WTC11 (cell line): ENCODE measurements around the gene PLA2G2E. TPM values are rescaled to one million over a fixed set of nuclear protein-coding genes. Genes with fewer than 3 reads are reported as not detected.
A peak's percentile ranks its signal among the peaks of the same experiment; 100 is the strongest.

Source experiments
- ATAC-seq: fragments of 200-7000 bp; cut with Tn5 transposase; 2 replicates; pipeline ENCODE4 v1.10.0; 2021; ENCODE audit warnings: mild to moderate bottlenecking, moderate library complexity
- CTCF ChIA-PET: fragments of 300-600 bp; sonication (Branson Sonifier 250); formaldehyde crosslinking; loops from one replicate; lab custom pipeline; 2021; ENCODE audit warnings: antibody characterized with exemption; lab: Charles Lee
- POLR2A ChIA-PET: fragments of 350-600 bp; sonication (Branson Sonifier 250); formaldehyde crosslinking; loops from one replicate; lab custom pipeline; 2021; ENCODE audit warnings: antibody characterized with exemption; lab: Charles Lee
- DNase-seq: peaks from one replicate; pipeline ENCODE4 v3.0.0; 2021; ENCODE audit warnings: low spot score
- H3K27ac Mint-ChIP-seq: 2 replicates; pipeline ENCODE4 v1.8.0; 2021; ENCODE audit warnings: mixed read lengths
- H3K27me3 Mint-ChIP-seq: 2 replicates; pipeline ENCODE4 v1.8.0; 2021; ENCODE audit warnings: low read depth, mild to moderate bottlenecking, moderate library complexity, mixed read lengths
- H3K36me3 Mint-ChIP-seq: 2 replicates; pipeline ENCODE4 v1.8.0; 2021; ENCODE audit warnings: mixed read lengths
- H3K4me1 Mint-ChIP-seq: 2 replicates; pipeline ENCODE4 v1.8.0; 2022; ENCODE audit warnings: mixed read lengths
- H3K4me3 Mint-ChIP-seq: 2 replicates; pipeline ENCODE4 v1.8.0; 2021; ENCODE audit warnings: mild to moderate bottlenecking, moderate library complexity, mixed read lengths
- H3K9me3 Mint-ChIP-seq: 2 replicates; pipeline ENCODE4 v1.8.0; 2021; ENCODE audit warnings: mixed read lengths
- ATF1 ChIP-seq: sonication (generic); formaldehyde crosslinking; IDR thresholded peaks from 2 replicates; pipeline ENCODE4 v1.8.1; 2023; ENCODE audit warnings: mild to moderate bottlenecking, moderate library complexity, missing genetic modification reagents
- CDX4 ChIP-seq: fragments of 250-450 bp; sonication (Bioruptor Pico); IDR thresholded peaks from 2 replicates; pipeline ENCODE4 v1.9.0; 2021; ENCODE audit warnings: moderate library complexity, mild to moderate bottlenecking, inconsistent platforms, borderline replicate concordance
- CREM ChIP-seq: sonication (generic); formaldehyde crosslinking; IDR thresholded peaks from 2 replicates; pipeline ENCODE4 v1.8.1; 2022; ENCODE audit warnings: mild to moderate bottlenecking, missing genetic modification reagents, moderate library complexity
- ESRRA ChIP-seq: sonication (generic); formaldehyde crosslinking; IDR thresholded peaks from 2 replicates; pipeline ENCODE4 v1.8.1; 2022; ENCODE audit warnings: mild to moderate bottlenecking, missing genetic modification reagents, borderline replicate concordance
- ETV6 ChIP-seq: sonication (generic); formaldehyde crosslinking; IDR thresholded peaks from 2 replicates; pipeline ENCODE4 v1.8.1; 2022; ENCODE audit warnings: mild to moderate bottlenecking, missing genetic modification reagents
- JUN ChIP-seq: sonication (generic); formaldehyde crosslinking; IDR thresholded peaks from 2 replicates; pipeline ENCODE4 v1.8.0; 2023; ENCODE audit warnings: mild to moderate bottlenecking, missing genetic modification reagents
- KAT7 ChIP-seq: sonication (generic); formaldehyde crosslinking; IDR thresholded peaks from 2 replicates; pipeline ENCODE4 v1.8.1; 2023; ENCODE audit warnings: missing genetic modification reagents, mild to moderate bottlenecking, borderline replicate concordance
- NFE2L1 ChIP-seq: sonication (generic); formaldehyde crosslinking; IDR thresholded peaks from 2 replicates; pipeline ENCODE4 v1.8.1; 2023; ENCODE audit warnings: missing genetic modification reagents
- NR1H2 ChIP-seq: sonication (generic); formaldehyde crosslinking; IDR thresholded peaks from 2 replicates; pipeline ENCODE4 v1.9.0; 2021; ENCODE audit warnings: mild to moderate bottlenecking, moderate library complexity, missing genetic modification reagents
- NR3C1 ChIP-seq: sonication (generic); formaldehyde crosslinking; conservative IDR thresholded peaks from 2 replicates; pipeline ENCODE4 v1.8.1; 2023; ENCODE audit warnings: low read depth, mild to moderate bottlenecking, missing genetic modification reagents
- PREB ChIP-seq: sonication (generic); formaldehyde crosslinking; IDR thresholded peaks from 2 replicates; pipeline ENCODE4 v1.8.1; 2022; ENCODE audit warnings: mild to moderate bottlenecking, missing genetic modification reagents, moderate library complexity, borderline replicate concordance
- PRRX2 ChIP-seq: fragments of 250-450 bp; sonication (Bioruptor Pico); IDR thresholded peaks from 2 replicates; pipeline ENCODE4 v1.8.0; 2021; ENCODE audit warnings: mild to moderate bottlenecking
- TP53 ChIP-seq: sonication (generic); formaldehyde crosslinking; IDR thresholded peaks from 2 replicates; pipeline ENCODE4 v1.8.1; 2023; ENCODE audit warnings: mild to moderate bottlenecking, missing genetic modification reagents
- ZNF121 ChIP-seq: sonication (generic); formaldehyde crosslinking; IDR thresholded peaks from 2 replicates; pipeline ENCODE4 v1.8.0; 2023; ENCODE audit warnings: missing genetic modification reagents
- ZNF138 ChIP-seq: sonication (generic); formaldehyde crosslinking; conservative IDR thresholded peaks from 2 replicates; pipeline ENCODE4 v1.8.1; 2022; ENCODE audit warnings: mild to moderate bottlenecking, moderate library complexity, missing genetic modification reagents
- ZNF219 ChIP-seq: sonication (generic); formaldehyde crosslinking; IDR thresholded peaks from 2 replicates; pipeline ENCODE4 v1.8.0; 2023; ENCODE audit warnings: missing genetic modification reagents, mild to moderate bottlenecking, borderline replicate concordance
- ZNF281 ChIP-seq: sonication (generic); formaldehyde crosslinking; IDR thresholded peaks from 2 replicates; pipeline ENCODE4 v1.8.0; 2023; ENCODE audit warnings: mild to moderate bottlenecking, missing genetic modification reagents
- ZNF396 ChIP-seq: fragments of 250-450 bp; sonication (Bioruptor Pico); IDR thresholded peaks from 2 replicates; pipeline ENCODE4 v1.8.0; 2021; ENCODE audit warnings: mild to moderate bottlenecking, moderate library complexity, borderline replicate concordance
- ZNF671 ChIP-seq: fragments of 250-450 bp; sonication (Bioruptor Pico); IDR thresholded peaks from 2 replicates; pipeline ENCODE4 v1.8.0; 2021; ENCODE audit warnings: mild to moderate bottlenecking
- total RNA-seq: library from RNA; stranded (reverse); gene quantifications from 3 replicates; pipeline ENCODE4 v1.2.3, GENCODE V29; 2021
- TF ChIP-seq, protein P1 (sequence below): sonication (generic); formaldehyde crosslinking; IDR thresholded peaks from 2 replicates; pipeline ENCODE4 v1.8.0; 2023; ENCODE audit warnings: missing genetic modification reagents
- TF ChIP-seq, protein P2 (sequence below): sonication (generic); formaldehyde crosslinking; IDR thresholded peaks from 2 replicates; pipeline ENCODE4 v1.8.1; 2022; ENCODE audit warnings: low read depth, mild to moderate bottlenecking, moderate library complexity, missing genetic modification reagents, borderline replicate concordance
- TF ChIP-seq, protein P3 (sequence below): sonication (generic); formaldehyde crosslinking; conservative IDR thresholded peaks from 2 replicates; pipeline ENCODE4 v1.8.1; 2022; ENCODE audit warnings: mild to moderate bottlenecking, missing genetic modification reagents

The PLA2G2E gene
- total RNA-seq, 1 experiment from 2014 or later: not detected

GRCh38 chr1:19964542-19964941 lies 41.1 kb upstream of the PLA2G2E start:
- Mint-ChIP-seq H3K27ac (no peak overlapping the region), H3K9me3 (peaks cover 41% of the 10 kb centered on the region), H3K4me1 (peaks cover 20% of the 10 kb centered on the region), H3K36me3 (peaks cover 18% of the 10 kb centered on the region), H3K4me3 (no peak overlapping the region), H3K27me3 (peaks cover 23% of the 10 kb centered on the region)
- ATAC-seq (no peak), DNase-seq (no peak)
- ChIA-PET POLR2A (no interaction called here), CTCF (no interaction called here)
- no peak for TF ChIP-seq ETV6 (CRISPR knock-in tag)
- TF ChIP-seq CREM (CRISPR knock-in tag): no peak
- no peak for TF ChIP-seq PRRX2
- TF ChIP-seq NR3C1 (CRISPR knock-in tag): no peak
- no peak for TF ChIP-seq ZNF281

DNA sequence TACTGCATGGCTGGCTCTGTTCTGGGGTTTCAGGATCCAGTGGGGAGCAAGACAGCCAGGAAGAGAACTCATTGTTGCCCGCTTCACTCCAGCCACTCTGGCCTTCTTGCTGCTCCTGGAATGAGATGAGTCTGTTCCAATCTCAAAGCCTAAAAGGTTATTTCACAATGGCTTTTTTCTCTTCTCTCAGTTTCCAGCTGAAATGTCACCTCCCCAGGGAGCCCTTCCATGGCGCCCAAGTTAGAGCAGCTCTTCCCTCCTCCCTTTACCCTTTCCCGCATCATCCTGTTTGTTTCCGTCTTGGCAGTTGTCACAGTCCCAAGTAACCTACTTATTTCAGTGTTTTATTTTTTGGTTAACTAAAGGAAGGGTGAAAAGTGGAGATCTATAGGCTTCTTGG lies 40.2 kb upstream of the PLA2G2E start:
- Mint-ChIP-seq H3K36me3 (peaks cover 18% of the 10 kb centered on the region), H3K27ac (no peak overlapping the region), H3K27me3 (peaks cover 23% of the 10 kb centered on the region), H3K9me3 (peaks cover 41% of the 10 kb centered on the region)
- ATAC-seq: no peak
- POLR2A ChIA-PET: no interaction called here
- no peak for DNase-seq
- TF ChIP-seq ZNF396 (no peak), NR1H2 (CRISPR knock-in tag) (no peak), KAT7 (CRISPR knock-in tag) (no peak), NFE2L1 (CRISPR knock-in tag) (no peak), ZNF138 (CRISPR knock-in tag) (no peak)
- TF ChIP-seq, all 79 proteins: peak for 0
- CTCF ChIA-PET: no interaction called here
- H3K4me3 Mint-ChIP-seq: no peak overlapping the region
- H3K4me1 Mint-ChIP-seq: peaks cover 21% of the 10 kb centered on the region

- ATAC-seq: peak; percentile 61
- POLR2A ChIA-PET: no interaction called here
- H3K27me3 Mint-ChIP-seq: peaks cover 23% of the 10 kb centered on the region
- no peak for TF ChIP-seq JUN (CRISPR knock-in tag)
- TF ChIP-seq, protein P1, sequence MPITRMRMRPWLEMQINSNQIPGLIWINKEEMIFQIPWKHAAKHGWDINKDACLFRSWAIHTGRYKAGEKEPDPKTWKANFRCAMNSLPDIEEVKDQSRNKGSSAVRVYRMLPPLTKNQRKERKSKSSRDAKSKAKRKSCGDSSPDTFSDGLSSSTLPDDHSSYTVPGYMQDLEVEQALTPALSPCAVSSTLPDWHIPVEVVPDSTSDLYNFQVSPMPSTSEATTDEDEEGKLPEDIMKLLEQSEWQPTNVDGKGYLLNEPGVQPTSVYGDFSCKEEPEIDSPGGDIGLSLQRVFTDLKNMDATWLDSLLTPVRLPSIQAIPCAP (CRISPR knock-in tag): no peak
- TF ChIP-seq TP53 (CRISPR knock-in tag): no peak
- TF ChIP-seq ZNF121 (CRISPR knock-in tag): no peak
- no peak for TF ChIP-seq PREB (CRISPR knock-in tag)
- TF ChIP-seq CDX4 (CRISPR knock-in tag): no peak
- TF ChIP-seq ZNF281: no peak
- TF ChIP-seq, protein P2, sequence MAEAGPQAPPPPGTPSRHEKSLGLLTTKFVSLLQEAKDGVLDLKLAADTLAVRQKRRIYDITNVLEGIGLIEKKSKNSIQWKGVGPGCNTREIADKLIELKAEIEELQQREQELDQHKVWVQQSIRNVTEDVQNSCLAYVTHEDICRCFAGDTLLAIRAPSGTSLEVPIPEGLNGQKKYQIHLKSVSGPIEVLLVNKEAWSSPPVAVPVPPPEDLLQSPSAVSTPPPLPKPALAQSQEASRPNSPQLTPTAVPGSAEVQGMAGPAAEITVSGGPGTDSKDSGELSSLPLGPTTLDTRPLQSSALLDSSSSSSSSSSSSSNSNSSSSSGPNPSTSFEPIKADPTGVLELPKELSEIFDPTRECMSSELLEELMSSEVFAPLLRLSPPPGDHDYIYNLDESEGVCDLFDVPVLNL: no peak
- no peak for TF ChIP-seq ATF1 (CRISPR knock-in tag)
- no peak for TF ChIP-seq ZNF671 (CRISPR knock-in tag)
- no peak for TF ChIP-seq ZNF219 (CRISPR knock-in tag)
- TF ChIP-seq, protein P3, sequence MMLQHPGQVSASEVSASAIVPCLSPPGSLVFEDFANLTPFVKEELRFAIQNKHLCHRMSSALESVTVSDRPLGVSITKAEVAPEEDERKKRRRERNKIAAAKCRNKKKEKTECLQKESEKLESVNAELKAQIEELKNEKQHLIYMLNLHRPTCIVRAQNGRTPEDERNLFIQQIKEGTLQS (CRISPR knock-in tag): no peak
- no peak for TF ChIP-seq ESRRA (CRISPR knock-in tag)
- TF ChIP-seq, all 79 proteins: peak for 0
- no peak overlapping the region for H3K27ac Mint-ChIP-seq
- no peak for DNase-seq
- CTCF ChIA-PET: interaction anchor here (0.6 to 2.7 kb wide), 3 partner anchors 14 to 193 kb away, joined by 3 to 7 read pairs (median 3); partner anchors contain the start of gene OTUD3
- H3K9me3 Mint-ChIP-seq: peaks cover 34% of the 10 kb centered on the region
- peaks cover 23% of the 10 kb centered on the region for H3K4me1 Mint-ChIP-seq
- H3K36me3 Mint-ChIP-seq: peaks cover 18% of the 10 kb centered on the region
- no peak overlapping the region for H3K4me3 Mint-ChIP-seq
These were observed 37.2 kb upstream of the PLA2G2E start for GRCh38 chr1:19960591-19960990.
